HG03066 (cell line): ENCODE results near the gene POGLUT2.

ENCODE experiments used
- ATAC-seq: cut with Tn5 transposase; IDR thresholded peaks from one replicate; pipeline ENCODE4 v1.9.1; 2021; ENCODE audit warnings: low read depth; ENCODE audit not compliant: unreplicated experiment

POGLUT2 gene

GRCh38 chr13:102771298-102772041, 27.3 kb downstream of the POGLUT2 start:
- ATAC-seq = no peak

GRCh38 chr13:102770435-102770834, 28.3 kb downstream of the POGLUT2 start:
- ATAC-seq = no peak

- ATAC-seq = no peak
These were observed 29.1 kb downstream of the POGLUT2 start for GRCh38 chr13:102769679-102770078.

- ATAC-seq = no peak
These were observed 29.9 kb downstream of the POGLUT2 start for GRCh38 chr13:102768909-102769308.

- no peak for ATAC-seq
These were observed 35.0 kb downstream of the POGLUT2 start for GRCh38 chr13:102763741-102764140.

- ATAC-seq = no peak
These were observed 37.7 kb downstream of the POGLUT2 start for GRCh38 chr13:102761071-102761470.

- no peak for ATAC-seq
These were observed 39.9 kb downstream of the POGLUT2 start for GRCh38 chr13:102758842-102759241.

- ATAC-seq = no peak
These were observed 41.8 kb downstream of the POGLUT2 start for GRCh38 chr13:102757006-102757405.

- ATAC-seq = no peak
These were observed 46.9 kb downstream of the POGLUT2 start for GRCh38 chr13:102751886-102752285.

- no peak for ATAC-seq
These were observed 56.3 kb downstream of the POGLUT2 start for GRCh38 chr13:102742506-102742905.

- no peak for ATAC-seq
These were observed 56.7 kb downstream of the POGLUT2 start for GRCh38 chr13:102742101-102742500.
